Measurements from ENCODE around the gene RPS21.

DNA sequence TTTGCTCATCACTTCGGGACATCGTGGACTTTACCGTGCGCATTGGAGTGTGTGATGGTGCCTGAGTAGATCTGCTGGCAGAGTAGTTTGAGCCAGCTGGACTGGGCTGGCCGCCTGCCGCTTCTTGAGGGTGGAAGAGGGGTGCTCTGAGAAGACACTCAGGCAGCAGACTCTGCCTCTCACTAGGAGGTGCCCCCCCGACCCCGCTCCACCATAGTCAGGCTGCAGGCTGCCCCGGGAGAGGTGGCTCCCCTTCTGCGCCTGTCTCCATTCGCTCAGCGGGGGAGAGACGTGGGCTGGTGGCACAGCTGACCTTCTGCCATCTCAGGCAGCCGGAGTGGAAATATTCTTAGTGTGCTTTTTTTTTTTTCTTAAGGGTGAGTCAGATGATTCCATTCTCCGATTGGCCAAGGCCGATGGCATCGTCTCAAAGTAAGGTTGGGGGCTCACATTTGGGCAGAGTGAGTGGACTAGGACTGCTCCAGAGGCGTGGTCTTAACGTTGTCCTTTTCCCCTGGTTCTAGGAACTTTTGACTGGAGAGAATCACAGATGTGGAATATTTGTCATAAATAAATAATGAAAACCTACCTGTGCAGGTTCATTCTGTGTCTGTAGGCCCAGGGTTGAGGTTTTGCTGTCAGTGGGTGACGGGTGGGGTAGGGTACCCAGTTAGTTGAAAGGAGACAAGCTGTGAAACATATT is 1.2 kb downstream of the RPS21 start:
- TF ChIP-seq RAD21 (IDR thresholded peaks at IDR 0.05; ENCODE audit: insufficient read depth, low read depth, low read length): no peak
- no peak; the same call in 1 of the 2 replicates for TF ChIP-seq POLR2AphosphoS5 (IDR thresholded peaks at IDR 0.05; ENCODE audit: low read length)
- TF ChIP-seq CEBPB (IDR thresholded peaks at IDR 0.05; ENCODE audit: borderline replicate concordance in 1 of 2, low read depth in 2 of 2, low read length in 2 of 2): no peak
- no peak for TF ChIP-seq NFYB (IDR thresholded peaks at IDR 0.05; ENCODE audit: insufficient read depth, low read depth, low read length)
- no peak for TF ChIP-seq LARP7 (IDR thresholded peaks at IDR 0.05)
- TF ChIP-seq TAF1 (IDR thresholded peaks at IDR 0.05; ENCODE audit: borderline replicate concordance, low read depth, low read length): no peak
- TF ChIP-seq POLR2A (IDR thresholded peaks at IDR 0.05; ENCODE audit: low read depth, low read length): no peak; the same call in 1 of the 2 replicates
- TF ChIP-seq JUND (IDR thresholded peaks at IDR 0.05; ENCODE audit: low read depth, low read length): no peak
